ES-I3 (cell line): Measurements from ENCODE around the gene GPRC5C.

Experiments
- H3K36me3 ChIP-seq: 2 replicates; pipeline ENCODE4 v1.6.1; 2013; ENCODE audit warnings: mild to moderate bottlenecking, low read length, control low read depth, moderate library complexity; ENCODE audit not compliant: insufficient read depth
- H3K4me1 ChIP-seq: 2 replicates; pipeline ENCODE4 v1.6.1; 2013; ENCODE audit warnings: mild to moderate bottlenecking, control low read depth, low read length; ENCODE audit not compliant: insufficient read depth
- H3K9ac ChIP-seq: 2 replicates; pipeline ENCODE4 v1.6.1; 2013; ENCODE audit warnings: low read depth, mild to moderate bottlenecking, low read length, moderate library complexity
- H3K9me3 ChIP-seq: 2 replicates; pipeline ENCODE4 v1.6.1; 2013; ENCODE audit warnings: mild to moderate bottlenecking, low read length, moderate library complexity; ENCODE audit not compliant: control insufficient read depth, insufficient read depth

GPRC5C gene

GRCh38 chr17:74458835-74459234, 26.9 kb downstream of the GPRC5C start:
- Histone ChIP-seq H3K9ac (no peak overlapping the region), H3K36me3 (no peaks in the 10 kb centered on the region), H3K4me1 (peaks cover 10% of the 10 kb centered on the region), H3K9me3 (no peaks in the 10 kb centered on the region)

- Histone ChIP-seq H3K9me3 (no peaks in the 10 kb centered on the region), H3K36me3 (no peaks in the 10 kb centered on the region), H3K9ac (no peak overlapping the region), H3K4me1 (peaks cover 10% of the 10 kb centered on the region)
These were observed 27.7 kb downstream of the GPRC5C start for GRCh38 chr17:74459622-74460021.

GRCh38 chr17:74460241-74460640, 28.4 kb downstream of the GPRC5C start:
- Histone ChIP-seq H3K9me3 (no peaks in the 10 kb centered on the region), H3K9ac (no peak overlapping the region), H3K36me3 (no peaks in the 10 kb centered on the region), H3K4me1 (peaks cover 4% of the 10 kb centered on the region; the same call in 1 of the 2 replicates)

- no peaks in the 10 kb centered on the region for H3K9me3 ChIP-seq
- H3K4me1 ChIP-seq = no peaks in the 10 kb centered on the region
- no peak overlapping the region for H3K9ac ChIP-seq
- H3K36me3 ChIP-seq = no peaks in the 10 kb centered on the region
These were observed 29.1 kb downstream of the GPRC5C start for GRCh38 chr17:74460996-74461395.

- no peaks in the 10 kb centered on the region for H3K9me3 ChIP-seq
- H3K9ac ChIP-seq = no peak overlapping the region
- H3K36me3 ChIP-seq = no peaks in the 10 kb centered on the region
- H3K4me1 ChIP-seq = no peaks in the 10 kb centered on the region
These were observed 29.7 kb downstream of the GPRC5C start for GRCh38 chr17:74461611-74462010.

- H3K36me3 ChIP-seq = no peaks in the 10 kb centered on the region
- no peaks in the 10 kb centered on the region for H3K9me3 ChIP-seq
- H3K9ac ChIP-seq = no peak overlapping the region
- no peaks in the 10 kb centered on the region for H3K4me1 ChIP-seq
These were observed 33.0 kb downstream of the GPRC5C start for GRCh38 chr17:74464730-74465377.

- H3K9ac ChIP-seq = no peak overlapping the region
- H3K4me1 ChIP-seq = no peaks in the 10 kb centered on the region
- H3K36me3 ChIP-seq = no peaks in the 10 kb centered on the region
- H3K9me3 ChIP-seq = no peaks in the 10 kb centered on the region
These were observed 33.7 kb downstream of the GPRC5C start for GRCh38 chr17:74465378-74466110.

- Histone ChIP-seq H3K36me3 (no peaks in the 10 kb centered on the region), H3K4me1 (no peaks in the 10 kb centered on the region), H3K9me3 (no peaks in the 10 kb centered on the region), H3K9ac (peak within 1 kb of the TSS; percentile 13; the same call in 1 of the 2 replicates)
These were observed 34.4 kb downstream of the GPRC5C start, which contains the start of gene CD300A for GRCh38 chr17:74466111-74466827. Gene CD300A, plus strand, starts transcription at chr17:74466634. Its CDS starts 70 bp downstream, at chr17:74466704.

- H3K4me1 ChIP-seq = no peaks in the 10 kb centered on the region
- peak overlapping the region; percentile 13; the same call in 1 of the 2 replicates for H3K9ac ChIP-seq
- H3K36me3 ChIP-seq = no peaks in the 10 kb centered on the region
- H3K9me3 ChIP-seq = no peaks in the 10 kb centered on the region
These were observed 34.9 kb downstream of the GPRC5C start for GRCh38 chr17:74466828-74467184.

- H3K9ac ChIP-seq = no peak overlapping the region; the same call in 1 of the 2 replicates
- H3K4me1 ChIP-seq = no peaks in the 10 kb centered on the region
- H3K9me3 ChIP-seq = no peaks in the 10 kb centered on the region
- no peaks in the 10 kb centered on the region for H3K36me3 ChIP-seq
These were observed 35.5 kb downstream of the GPRC5C start for GRCh38 chr17:74467221-74467951.

- H3K9ac ChIP-seq = no peak overlapping the region
- H3K9me3 ChIP-seq = peaks cover 6% of the 10 kb centered on the region
- H3K36me3 ChIP-seq = no peaks in the 10 kb centered on the region
- H3K4me1 ChIP-seq = no peaks in the 10 kb centered on the region
These were observed 39.5 kb downstream of the GPRC5C start for GRCh38 chr17:74471341-74471740.

GRCh38 chr17:74472890-74473289, 41.0 kb downstream of the GPRC5C start:
- no peaks in the 10 kb centered on the region for H3K4me1 ChIP-seq
- H3K9me3 ChIP-seq = peaks cover 10% of the 10 kb centered on the region
- H3K36me3 ChIP-seq = no peaks in the 10 kb centered on the region
- no peak overlapping the region for H3K9ac ChIP-seq

GRCh38 chr17:74473294-74473693, 41.4 kb downstream of the GPRC5C start:
- H3K36me3 ChIP-seq = no peaks in the 10 kb centered on the region
- no peak overlapping the region for H3K9ac ChIP-seq
- H3K4me1 ChIP-seq = no peaks in the 10 kb centered on the region
- H3K9me3 ChIP-seq = peaks cover 10% of the 10 kb centered on the region
